Activated naive CD4-positive, alpha-beta T cell treated with Interleukin-2 at 50 U/mL for 16 hours (primary cell): ENCODE data around the gene LYZ.
A peak's percentile ranks its signal among the peaks of the same experiment; 100 is the strongest.
"Not testable (repeated sequence)": the region's sequence is repeated elsewhere in the genome, so short reads cannot be mapped to it uniquely, and the experiment has no call there.

Experiments used
- DNase-seq: peaks from one replicate; pipeline ENCODE4 v3.0.0-alpha.2; 2020

The LYZ gene

DNA sequence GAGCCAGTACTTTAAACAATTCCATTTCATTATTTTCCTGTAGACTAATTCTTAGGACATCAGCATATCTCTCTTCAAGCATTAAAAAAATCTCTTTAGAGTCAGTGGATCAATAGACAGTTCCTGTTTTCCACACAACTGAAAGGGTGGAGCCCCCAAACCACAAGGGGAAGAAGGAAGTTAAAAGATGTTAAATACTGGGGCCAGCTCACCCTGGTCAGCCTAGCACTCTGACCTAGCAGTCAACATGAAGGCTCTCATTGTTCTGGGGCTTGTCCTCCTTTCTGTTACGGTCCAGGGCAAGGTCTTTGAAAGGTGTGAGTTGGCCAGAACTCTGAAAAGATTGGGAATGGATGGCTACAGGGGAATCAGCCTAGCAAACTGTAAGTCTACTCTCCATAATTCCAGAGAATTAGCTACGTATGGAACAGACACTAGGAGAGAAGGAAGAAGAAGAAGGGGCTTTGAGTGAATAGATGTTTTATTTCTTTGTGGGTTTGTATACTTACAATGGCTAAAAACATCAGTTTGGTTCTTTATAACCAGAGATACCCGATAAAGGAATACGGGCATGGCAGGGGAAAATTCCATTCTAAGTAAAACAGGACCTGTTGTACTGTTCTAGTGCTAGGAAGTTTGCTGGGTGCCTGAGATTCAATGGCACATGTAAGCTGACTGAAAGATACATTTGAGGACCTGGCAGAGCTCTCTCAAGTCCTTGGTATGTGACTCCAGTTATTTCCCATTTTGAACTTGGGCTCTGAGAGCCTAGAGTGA is at the start of gene LYZ:
Gene LYZ, plus strand, starts transcription at position 220 of the 777 bp plus-strand sequence. Its CDS starts 28 bp downstream, at position 248.
- DNase-seq: no peak

DNA sequence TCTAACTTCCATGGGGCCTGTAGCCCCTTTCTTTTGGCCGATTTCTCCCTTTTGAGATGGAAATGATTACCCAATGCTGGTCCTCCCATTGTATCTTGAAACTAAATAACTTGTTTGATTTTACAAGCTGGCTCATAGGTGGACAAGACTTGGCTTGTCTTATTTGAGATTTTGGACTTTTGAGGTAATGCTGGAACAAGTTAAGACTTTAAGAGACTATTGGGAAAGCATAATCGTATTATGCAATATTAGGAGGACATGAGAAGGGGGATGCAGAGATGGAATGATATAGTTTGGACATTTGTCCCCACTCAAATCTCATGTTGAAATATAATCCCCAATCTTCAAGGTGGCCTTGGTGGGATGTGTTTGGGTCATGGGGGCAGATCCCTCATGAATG is 49.2 kb upstream of the LYZ start:
- no peak for DNase-seq

DNA sequence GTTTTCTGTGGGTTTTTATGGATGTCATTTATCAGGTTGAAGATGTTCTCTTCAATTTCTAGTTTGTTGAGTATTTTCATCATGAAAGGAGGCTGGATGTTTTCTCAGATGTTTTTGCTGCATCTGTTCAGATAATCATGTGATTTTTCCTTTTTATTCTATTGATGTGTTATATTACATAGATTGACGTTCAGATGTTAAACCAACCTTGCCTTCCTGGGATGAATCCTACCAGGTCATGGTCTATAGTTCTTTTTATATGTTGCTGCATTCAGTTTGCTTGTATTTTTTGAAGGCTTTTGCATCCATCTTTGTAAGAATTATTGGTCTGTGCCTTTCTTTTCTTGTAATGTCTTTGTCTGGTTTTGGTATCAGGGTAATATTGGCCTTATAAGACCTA is 43.9 kb upstream of the LYZ start:
- DNase-seq: no peak

DNA sequence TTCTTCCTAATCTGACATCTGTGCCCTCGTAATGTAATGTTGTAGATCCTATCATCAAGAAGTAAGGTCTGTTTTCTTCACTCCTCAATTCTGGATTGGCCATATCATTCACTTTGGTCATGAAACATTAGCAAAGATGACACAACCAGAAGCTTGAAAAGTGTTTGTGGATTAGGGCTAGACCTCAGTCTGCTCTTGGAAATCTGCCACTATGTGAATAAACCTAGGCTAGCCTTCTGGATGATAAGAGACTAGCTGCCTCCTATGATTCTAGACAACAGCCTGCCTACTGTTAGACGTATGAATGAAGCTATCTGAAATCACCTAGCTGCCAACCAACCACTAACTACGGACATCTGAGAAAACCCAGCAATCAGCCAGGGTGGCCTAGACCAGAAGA is 38.7 kb upstream of the LYZ start:
- DNase-seq: no peak

DNA sequence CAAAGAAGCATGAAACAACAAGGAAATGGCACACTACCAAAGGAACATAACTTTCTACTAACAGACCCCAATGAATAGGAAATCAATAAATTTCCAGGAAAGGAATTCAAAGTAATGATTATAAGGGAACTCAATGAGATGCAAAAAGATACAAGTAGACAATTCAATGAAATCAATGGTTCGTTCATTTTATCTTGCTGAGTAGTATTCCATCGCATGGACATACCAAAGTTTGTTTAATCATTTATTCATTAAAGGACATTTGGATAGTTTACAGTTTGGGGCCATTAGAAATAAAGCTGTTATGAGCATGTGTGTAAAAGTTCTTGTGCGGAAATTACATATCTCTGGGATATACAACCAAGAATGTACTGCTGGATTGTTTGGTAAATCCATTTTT is 35.0 kb upstream of the LYZ start:
- no peak for DNase-seq

DNA sequence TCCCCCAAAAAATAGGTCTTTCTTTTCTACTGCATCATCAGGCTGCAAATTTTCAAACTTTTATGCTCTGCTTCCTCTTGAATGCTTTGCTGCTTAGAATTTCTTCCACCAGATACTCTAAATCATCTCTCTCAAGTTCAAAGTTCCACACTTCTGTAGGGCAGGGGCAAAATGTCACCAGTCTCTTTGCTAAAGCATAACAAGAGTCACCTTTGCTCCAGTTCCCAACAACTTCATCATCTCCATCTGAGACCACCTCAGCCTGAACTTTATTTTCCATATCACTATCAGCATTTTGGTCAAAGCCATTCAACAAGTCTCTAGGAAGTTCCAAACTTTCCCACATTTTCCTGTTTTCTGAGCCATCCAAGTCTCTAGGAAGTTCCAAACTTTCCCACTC is 31.4 kb upstream of the LYZ start:
- not testable (repeated sequence) for DNase-seq

DNA sequence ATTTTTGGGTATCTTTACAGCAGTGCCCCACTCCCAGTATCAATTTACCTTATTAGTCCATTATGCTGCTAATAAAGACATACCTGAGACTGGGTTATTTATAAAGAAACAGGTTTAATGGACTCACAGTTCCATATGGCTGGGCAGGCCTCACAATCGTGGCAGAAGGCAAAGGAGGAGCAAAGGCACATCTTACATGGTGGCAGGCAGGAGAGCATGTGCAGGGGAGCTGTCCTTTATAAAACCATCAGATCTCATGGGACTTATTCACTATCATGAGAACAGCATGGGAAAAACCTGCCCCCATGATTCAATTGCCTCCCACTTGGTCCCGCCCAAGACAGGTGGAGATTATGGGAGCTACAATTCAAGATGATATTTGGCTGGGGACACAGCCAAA is 30.9 kb upstream of the LYZ start:
- DNase-seq: not testable (repeated sequence)

DNA sequence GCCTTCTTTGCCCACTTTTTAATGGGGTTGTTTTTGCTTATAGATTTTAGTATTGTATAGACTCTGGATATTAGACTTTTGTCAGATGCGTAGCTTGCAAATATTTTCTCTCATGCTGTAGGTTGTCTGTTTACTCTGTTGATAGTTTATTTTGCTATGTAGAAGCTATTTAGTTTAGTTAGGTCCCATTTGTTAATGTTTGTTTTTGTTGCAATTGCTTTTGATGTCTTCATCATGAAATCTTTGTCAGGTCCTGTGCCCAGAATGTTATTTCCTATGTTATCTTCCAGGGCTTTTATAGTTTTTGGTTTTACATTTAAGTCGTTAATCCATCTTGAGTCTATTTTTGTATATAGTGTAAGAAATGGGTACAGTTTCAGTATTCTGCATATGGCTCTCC is 30.0 kb upstream of the LYZ start:
- DNase-seq: no peak

DNA sequence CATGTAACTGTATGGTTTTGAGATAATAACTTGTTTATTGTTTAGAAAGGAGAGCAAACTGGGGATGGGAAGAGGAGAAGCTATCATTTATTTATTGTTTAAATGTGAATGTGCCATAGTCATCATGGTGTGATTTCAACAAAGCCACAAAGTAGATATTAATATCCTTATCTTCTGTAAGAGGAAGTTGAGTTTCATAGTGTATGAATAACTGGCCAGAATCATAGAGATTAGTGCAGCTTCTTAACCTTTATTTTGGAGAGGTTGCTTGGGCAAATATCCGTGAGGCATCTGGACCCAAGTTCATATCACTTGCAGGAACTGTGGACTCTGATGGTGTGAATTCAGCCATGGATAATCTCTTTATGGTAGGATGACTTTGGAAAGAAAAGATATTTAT is 26.8 kb upstream of the LYZ start:
- DNase-seq: no peak

DNA sequence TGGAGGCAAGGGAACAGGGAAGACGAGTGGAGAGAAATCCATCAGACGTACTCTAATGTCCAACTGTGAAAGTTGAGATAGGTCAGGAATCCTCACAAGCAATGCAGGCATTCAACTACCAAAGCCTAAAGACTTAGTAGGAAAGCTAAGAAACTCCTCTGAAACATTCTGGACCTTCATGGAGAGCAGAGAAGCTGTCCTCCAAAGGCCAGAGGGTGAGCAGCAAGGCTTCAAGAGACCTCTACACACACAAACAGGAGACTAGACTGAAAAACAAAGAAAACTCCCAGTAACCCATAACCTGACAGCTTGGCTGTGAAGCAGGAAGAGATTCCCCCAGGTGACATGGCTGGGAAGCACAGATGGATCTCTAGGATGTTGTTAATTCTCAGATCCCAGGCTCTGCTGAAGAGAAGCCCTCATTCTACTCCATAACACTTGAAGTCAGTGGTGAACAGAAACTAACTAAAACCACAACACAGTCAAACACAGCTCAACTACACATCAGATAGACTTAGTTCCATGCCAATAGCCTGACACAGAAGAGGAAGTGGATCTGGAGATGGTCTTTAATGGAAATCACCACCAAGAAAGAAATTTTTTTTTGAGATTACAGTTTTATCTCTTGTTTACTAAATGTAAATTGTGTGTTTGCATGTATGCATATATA is 23.2 kb upstream of the LYZ start:
- DNase-seq: no peak

DNA sequence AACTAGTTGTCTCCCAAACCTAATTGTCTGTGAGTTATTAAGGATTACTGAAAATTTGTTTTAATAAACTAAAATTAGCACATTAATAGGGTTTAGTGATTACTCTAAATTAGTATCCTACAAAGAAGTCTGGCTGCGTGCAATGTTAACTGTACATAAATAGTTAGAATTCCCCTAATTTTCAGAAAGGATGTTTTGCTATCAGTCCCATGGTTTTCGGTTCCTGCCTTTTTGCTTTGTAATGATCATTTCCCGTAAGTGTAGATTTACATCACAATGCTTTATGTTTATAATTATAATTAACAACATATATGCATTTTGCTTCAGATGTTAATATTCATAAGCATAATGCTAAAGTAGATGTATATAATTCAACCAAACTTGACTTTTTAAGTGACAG is 19.8 kb upstream of the LYZ start:
- DNase-seq: no peak

DNA sequence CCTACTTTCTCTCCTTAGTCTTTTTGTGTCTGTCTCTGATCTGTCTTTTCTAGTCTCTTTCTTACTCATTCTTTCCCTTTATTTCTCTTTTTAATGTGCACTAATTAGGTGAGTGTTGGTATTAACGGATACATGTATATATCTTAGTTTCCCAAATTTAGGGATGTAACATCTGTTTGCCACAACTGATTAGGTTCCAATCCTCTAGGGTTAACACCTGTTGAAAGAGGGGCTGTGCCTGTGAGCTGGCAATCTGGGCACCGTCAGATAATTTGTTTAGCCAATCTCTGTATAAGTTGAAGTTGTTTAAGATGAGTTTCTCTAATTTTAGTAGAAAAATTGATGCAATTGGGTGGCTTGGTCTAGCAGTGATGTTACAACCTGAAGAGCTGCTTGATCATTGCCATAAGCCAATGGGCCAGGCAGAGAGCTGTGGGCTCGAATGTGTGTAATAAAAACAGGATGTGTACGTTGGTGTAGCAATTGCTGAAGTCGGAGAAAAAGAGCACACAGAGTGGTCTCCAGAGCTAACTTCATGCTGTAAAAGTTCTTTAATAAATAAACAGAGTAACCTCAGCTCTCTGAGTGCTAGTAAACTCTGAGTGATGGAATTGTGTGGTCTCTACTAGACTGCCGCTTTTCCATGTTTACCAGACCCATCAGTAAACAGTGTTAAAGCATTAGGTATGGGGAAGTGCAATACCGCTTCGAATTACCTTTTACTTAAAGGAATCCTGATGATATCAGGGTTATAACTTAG is 18.3 kb upstream of the LYZ start:
- peak; percentile 15 for DNase-seq

DNA sequence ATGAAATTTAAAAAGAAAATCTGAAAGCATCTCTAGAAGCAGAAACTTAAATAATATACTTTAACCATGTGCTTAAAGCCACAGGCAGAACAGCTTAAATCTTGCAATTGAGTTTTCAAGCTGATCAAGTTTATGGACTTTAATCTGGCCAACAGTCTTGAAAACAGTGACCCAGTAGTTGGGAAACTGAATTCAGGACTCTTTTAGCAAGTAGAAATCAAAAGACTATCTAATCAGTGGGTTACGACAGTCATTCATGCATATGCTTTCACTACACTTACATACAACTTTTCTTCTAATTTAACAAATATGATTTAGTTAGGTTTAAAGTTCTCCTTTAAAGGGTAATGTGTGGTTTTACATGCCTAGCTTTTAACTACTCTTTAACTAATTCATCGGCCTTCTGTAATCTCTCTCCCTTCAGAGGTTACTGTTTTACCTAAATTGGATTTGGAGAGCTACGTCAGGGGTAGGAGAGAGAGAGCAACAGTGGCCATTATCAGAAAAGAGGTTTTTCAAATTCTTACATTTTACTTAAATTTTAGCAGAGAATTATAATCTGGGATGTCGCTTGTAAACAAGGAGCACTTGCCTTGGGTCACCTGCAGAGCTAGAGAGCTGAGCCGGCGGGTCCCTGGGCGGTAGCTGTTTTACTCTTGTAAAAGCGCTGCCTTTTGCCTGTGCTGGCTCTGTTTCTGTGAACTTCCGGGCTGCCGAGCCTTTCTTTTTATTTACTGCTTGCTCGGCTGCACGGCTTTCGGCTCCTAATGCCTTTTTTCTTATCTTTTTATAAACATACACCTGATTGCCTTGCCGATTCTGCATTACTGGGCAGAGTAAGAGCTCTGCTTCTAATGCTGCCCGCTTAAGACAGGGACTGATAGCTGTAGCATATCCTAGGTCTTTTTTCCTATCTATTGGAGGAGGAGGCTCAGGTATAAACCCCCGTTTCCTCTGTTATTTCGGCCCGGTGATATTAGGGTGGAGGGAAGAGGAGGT is 17.4 kb upstream of the LYZ start:
- DNase-seq: peak; percentile 60

DNA sequence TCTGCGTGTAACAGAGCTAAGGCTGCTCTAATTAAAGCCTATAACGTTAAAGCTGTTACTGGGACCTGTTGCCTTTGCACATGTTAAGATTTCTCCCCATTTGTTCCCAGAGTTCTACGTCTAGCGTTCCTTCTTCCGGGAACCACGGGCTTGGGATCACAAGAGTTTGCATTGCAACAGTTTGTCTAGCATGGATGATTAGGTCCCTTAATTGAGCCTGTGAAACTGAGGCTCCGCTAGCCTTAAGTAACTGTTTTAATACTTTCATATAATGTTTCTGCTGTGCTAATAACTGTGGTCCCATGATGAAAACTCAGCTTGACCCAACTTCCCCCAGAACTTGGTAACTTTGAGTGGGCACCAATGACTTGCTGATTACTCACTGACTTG is 16.7 kb upstream of the LYZ start:
- no peak for DNase-seq

DNA sequence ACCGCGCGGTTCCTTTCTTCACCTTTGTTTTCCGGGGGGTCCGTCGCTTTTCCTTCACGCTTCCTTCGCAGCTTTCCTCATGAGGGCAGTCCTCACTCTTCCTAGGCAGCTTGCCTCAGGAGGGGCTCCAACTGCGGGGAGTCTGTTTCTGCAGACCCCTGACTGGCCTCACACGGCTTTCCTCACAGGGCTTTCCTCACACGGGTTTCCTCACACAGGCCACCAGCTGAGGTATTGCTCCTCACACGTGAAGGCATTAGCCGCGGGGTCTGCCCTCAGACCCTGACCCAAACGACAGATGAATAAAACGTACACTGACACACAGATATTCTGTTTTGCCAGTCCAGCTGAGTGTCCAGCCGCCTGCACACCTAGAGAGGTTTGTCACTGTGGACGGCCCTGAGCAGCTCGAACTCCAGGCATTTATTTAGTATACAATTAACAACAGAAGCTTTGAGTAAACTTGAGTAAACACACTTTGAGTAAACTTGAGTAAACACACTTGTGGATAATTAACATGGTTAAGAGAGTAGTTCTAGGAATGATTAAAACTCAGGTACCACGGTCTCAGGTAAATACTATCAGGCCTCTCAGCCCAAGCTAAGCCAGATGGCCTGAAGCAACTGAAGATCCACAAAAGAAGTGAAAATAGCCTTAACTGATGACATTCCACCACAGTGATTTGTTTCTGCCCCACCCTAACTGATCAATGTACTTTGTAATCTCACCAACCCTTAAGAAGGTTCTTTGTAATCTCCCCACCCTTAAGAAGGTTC is 16.1 kb upstream of the LYZ start:
- DNase-seq: no peak

DNA sequence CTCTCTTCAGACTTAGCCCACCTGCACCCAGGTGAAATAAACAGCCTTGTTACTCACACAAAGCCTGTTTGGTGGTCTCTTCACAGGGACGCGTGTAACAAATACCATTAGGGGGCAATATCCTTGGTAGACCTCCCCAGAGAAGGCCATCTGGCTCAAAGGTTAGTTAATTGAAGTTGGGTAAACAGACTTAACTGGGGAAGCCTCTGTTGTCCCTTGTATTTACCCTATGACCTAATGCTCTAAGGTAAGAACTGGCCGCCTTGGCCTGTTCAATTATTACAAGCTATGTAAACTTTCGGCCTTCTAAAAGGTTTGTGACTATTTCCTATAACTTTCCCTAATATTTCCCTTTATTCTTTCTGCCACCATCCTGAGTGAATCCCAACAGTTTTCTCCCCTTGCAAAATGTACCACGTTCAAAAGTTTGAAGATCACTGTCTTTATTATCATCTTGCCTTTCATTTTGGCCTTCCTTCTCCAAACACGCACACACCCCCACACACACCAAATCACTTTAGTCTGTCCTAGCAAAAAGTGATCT is 15.3 kb upstream of the LYZ start:
- no peak for DNase-seq

DNA sequence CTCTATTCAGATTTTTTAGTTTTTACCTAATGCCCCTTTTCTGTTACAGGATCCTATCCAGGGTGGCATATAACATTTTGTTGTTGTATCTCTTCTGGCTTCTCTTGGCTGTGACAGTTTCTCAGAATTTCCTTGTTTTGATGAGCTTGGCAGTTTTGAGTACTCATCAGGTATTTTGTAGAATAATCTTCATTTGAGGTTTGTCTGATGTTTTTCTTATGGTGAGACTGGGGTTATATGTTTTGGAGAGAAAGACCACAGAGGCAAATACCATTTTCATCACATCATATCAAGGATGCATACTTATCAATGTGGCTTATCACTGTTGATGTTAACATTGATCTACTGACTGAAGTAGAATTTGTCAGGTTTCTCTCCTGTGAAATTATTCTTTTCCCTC is 14.0 kb upstream of the LYZ start:
- DNase-seq: no peak

DNA sequence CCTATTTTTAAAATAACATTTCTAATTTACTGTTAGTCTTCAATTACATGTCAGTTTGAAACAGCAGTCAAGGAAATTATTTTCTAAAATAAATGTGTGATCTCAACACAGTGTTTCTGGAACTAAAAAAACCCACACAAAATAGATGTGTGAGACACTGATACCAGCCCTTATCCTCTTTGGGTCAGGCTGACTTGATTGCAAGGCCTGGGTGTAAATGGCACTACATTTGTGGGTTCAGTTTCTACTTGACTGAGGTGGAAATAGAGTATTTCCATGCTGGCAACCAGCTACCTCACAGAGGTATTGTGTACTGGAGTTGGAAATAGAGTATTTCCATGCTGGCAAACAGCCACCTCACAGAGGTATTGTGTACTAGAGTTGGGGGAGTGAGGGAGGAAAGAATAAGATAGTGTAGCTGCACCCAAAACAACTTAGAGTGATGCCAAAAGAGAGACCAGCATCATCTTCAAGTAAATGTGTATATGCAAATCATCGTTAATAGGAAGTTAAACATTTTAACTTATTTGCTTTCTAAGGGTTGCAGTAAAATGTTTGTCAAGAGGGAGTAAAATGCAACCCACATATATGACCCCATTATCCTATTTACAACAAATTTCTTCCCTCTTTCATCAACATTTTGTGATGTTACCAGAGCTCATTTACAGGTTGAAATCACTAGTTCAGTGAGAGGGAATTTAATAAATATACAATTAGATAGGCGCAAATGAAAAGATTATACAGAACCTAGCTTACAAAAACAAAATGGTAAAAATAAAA is 10.7 kb upstream of the LYZ start:
- no peak for DNase-seq

DNA sequence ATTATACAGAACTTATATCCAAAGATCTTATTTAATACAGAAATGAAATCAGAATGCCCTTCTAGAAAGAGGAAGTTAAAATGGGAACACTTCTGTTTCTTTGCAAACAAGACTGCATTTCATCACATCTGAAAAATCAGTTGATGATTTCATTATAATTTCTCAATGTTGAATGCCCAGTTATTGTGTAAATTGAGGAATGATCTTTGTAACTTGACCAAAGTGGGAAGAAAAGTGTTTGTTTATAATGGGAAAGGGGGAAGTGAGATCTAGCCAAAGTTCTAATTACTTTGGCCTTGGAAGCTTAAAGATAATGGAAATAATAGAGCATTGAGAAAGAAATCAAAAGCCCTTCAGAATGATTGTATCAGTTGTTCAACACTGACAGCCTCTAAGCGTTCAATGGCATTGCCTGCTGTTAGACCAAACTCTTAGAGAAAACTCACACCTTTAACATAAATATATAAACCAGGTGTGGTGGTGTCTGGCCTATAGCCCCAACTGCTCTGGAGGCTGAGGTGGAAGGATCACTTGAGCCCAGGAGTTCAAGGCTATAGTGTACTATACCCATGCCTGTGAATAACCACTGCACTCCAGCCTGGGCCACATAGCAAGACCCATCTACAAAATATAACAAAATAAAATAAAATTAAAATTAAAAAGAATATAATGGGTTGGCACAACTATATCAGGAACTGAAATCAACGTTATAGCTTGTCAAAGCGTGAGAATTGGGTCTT is 9.9 kb upstream of the LYZ start:
- no peak for DNase-seq

DNA sequence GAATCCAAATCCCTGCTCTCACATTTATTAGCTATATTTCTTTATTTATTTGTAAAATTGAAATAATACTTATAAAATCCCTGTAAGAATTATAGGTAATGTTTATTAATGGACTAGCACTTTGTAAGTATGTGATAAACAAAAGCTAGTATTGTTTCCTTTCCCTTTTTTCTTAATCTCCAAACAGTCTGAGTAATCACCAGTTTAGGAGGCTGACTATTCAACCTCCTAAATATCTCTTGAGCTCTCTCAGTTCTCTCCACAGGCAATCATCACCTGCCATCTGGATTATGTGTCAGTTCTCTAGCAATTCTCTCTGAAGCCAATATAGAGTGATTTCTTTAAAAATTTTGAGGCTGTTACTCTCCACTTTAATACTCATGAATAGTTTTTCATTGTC is 9.2 kb upstream of the LYZ start:
- DNase-seq: no peak
